Left ventricle myocardium inferior (tissue), 1 donor: ENCODE measurements around the gene SLC22A17. TPM values are rescaled to one million over a fixed set of nuclear protein-coding genes. Genes with fewer than 3 reads are reported as not detected.
A peak's percentile ranks its signal among the peaks of the same experiment; 100 is the strongest.

ENCODE experiments used
- DNase-seq: peaks from one replicate; pipeline ENCODE4 v3.0.0-alpha.2; 2020
- H3K27ac ChIP-seq: fragments of 200-600 bp; replicated peaks from 2 replicates; pipeline ENCODE4 v1.8.0; 2021
- H3K27me3 ChIP-seq: fragments of 200-600 bp; 2 replicates; pipeline ENCODE4 v1.8.0; 2021; ENCODE audit warnings: low read depth
- H3K36me3 ChIP-seq: fragments of 200-600 bp; 2 replicates; pipeline ENCODE4 v1.8.0; 2021
- H3K4me1 ChIP-seq: fragments of 200-600 bp; 2 replicates; pipeline ENCODE4 v1.8.0; 2021
- H3K4me3 ChIP-seq: fragments of 200-600 bp; 2 replicates; pipeline ENCODE4 v1.8.0; 2021; ENCODE audit warnings: mild to moderate bottlenecking, moderate library complexity
- H3K9me3 ChIP-seq: fragments of 200-600 bp; replicated peaks from 2 replicates; pipeline ENCODE4 v1.8.0; 2021
- intact Hi-C: fragments of 100-400 bp; cut with micrococcal nuclease; formaldehyde crosslinking; loops from one replicate; pipeline ENCODE4 v1.11.0; 2022
- total RNA-seq: library from RNA; stranded (reverse); fragmentation: NEBNext Ultra II Directional; extraction: Animal tissue kit (Norgen Biotek cat#: 25700); gene quantifications from one replicate; pipeline ENCODE4 v1.2.1, GENCODE V29; 2021
- TF ChIP-seq, protein P1 (sequence below): fragments of 200-600 bp; IDR thresholded peaks from 2 replicates; pipeline ENCODE4 v1.8.0; 2021; ENCODE audit warnings: antibody characterized with exemption, mild to moderate bottlenecking, borderline replicate concordance
- donor health status: DM: no; HTN: yes; CAD: no; lungs with severe emphysema.

The SLC22A17 gene
- total RNA-seq, 1 donor from 2014 or later: 9.7 TPM

DNA sequence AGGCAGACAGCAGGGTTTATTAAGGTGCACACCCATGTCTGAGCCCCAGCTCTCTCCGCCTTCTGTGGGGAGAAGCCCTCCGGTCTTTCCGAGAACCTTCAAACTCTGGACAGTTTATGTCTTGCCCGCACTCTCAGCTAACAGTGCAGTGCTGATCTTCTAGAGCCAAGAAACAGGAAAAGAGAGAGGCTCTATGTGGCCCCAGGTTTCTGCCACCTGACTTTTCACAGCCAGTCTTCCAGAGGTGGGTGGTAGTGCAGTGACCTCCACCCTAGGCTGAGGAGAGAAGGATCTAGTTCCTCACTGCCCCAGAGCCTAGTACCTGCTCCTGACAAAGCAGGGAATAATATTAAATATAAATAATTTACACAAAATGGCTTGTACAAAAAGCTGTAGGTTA, 4.0 kb upstream of the SLC22A17 start:
- H3K36me3 ChIP-seq: no peaks in the 10 kb centered on the region
- DNase-seq: no peak
- intact Hi-C loops: no loop called here

DNA sequence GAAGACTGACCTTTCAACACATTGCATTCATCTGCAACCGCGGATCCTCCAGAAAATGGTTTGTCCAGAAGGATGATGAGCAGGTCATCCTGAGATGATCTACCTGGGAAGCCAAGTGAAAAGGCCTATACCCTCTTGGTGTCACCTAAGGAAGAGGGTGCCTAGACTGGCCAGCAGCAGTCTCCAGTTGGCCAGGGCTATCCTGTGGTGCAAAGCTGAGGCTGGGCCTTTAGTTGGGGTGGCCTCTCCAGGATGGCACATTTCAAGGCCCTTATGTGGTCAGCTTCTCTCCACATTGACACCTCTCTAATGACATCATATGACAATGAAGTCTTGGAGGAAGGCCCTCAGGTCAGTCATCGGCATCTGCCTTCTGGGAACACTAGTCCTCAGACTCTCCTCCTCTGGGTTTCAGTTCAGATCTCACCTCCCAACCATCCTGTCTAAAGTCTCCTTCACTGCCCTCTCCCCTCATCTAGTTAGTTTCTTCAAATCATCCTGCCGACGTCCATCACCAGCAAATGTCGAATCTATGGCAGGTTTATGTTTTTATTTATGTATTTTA, 3.3 kb upstream of the SLC22A17 start:
- intact Hi-C loops: no loop called here
- H3K27me3 ChIP-seq: peaks cover 10% of the 10 kb centered on the region
- H3K9me3 ChIP-seq: no peaks in the 10 kb centered on the region
- DNase-seq: no peak
- TF ChIP-seq, protein P1, sequence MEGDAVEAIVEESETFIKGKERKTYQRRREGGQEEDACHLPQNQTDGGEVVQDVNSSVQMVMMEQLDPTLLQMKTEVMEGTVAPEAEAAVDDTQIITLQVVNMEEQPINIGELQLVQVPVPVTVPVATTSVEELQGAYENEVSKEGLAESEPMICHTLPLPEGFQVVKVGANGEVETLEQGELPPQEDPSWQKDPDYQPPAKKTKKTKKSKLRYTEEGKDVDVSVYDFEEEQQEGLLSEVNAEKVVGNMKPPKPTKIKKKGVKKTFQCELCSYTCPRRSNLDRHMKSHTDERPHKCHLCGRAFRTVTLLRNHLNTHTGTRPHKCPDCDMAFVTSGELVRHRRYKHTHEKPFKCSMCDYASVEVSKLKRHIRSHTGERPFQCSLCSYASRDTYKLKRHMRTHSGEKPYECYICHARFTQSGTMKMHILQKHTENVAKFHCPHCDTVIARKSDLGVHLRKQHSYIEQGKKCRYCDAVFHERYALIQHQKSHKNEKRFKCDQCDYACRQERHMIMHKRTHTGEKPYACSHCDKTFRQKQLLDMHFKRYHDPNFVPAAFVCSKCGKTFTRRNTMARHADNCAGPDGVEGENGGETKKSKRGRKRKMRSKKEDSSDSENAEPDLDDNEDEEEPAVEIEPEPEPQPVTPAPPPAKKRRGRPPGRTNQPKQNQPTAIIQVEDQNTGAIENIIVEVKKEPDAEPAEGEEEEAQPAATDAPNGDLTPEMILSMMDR: no peak
- no peak overlapping the region for H3K4me3 ChIP-seq
- no peaks in the 10 kb centered on the region for H3K36me3 ChIP-seq
- no peak overlapping the region for H3K27ac ChIP-seq
- H3K4me1 ChIP-seq: peaks cover 30% of the 10 kb centered on the region

More for the DNA sequence above, 4.0 kb upstream of the SLC22A17 start:
- H3K9me3 ChIP-seq: no peaks in the 10 kb centered on the region
- TF ChIP-seq, protein P1: no peak
- H3K27me3 ChIP-seq: peaks cover 6% of the 10 kb centered on the region
- no peak overlapping the region for H3K4me3 ChIP-seq
- no peak overlapping the region for H3K27ac ChIP-seq
- peaks cover 32% of the 10 kb centered on the region for H3K4me1 ChIP-seq

DNA sequence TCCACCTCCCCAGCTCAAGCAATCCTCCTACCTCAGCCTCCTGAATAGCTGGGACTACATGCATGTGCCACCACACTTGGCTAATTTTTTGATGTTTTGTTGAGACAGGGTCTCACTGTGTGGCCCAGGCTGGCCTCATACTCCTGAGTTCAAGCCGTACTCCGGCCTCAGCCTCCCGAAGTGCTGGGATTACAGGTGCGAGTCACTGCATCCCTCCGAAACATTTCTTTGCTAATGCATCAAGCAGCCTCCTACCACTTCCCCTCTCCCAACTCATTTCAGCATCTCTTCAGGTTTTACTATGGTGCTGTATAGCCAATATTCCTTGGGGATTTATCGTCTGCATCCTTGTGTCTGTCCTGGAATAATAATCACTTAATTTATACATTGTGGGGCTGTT, 2.3 kb upstream of the SLC22A17 start:
- H3K9me3 ChIP-seq: no peaks in the 10 kb centered on the region
- no peak overlapping the region for H3K4me3 ChIP-seq
- no peak for DNase-seq
- no peak overlapping the region for H3K27ac ChIP-seq
- TF ChIP-seq, protein P1: no peak
- peaks cover 30% of the 10 kb centered on the region for H3K4me1 ChIP-seq
- H3K27me3 ChIP-seq: peaks cover 10% of the 10 kb centered on the region
- H3K36me3 ChIP-seq: no peaks in the 10 kb centered on the region
- intact Hi-C loops: no loop called here

DNA sequence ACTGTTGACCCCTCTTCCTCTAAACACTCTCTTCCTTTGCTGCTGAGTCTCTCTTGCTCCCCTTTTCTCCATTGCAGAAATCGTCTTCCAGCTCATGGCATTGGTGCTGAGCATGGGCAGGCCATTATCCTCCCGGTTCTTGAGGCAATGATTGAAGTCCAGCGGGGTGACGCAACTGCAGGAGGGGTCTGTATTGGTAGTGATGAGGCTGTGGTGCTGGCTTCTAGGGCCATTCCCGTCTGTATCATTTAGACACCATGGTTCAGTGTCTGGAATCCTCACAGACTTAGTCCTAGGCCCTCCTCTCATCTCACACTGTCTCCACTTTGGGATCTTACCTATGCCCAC, 720 bp upstream of the SLC22A17 start:
- peaks cover 30% of the 10 kb centered on the region for H3K4me1 ChIP-seq
- no peaks in the 10 kb centered on the region for H3K9me3 ChIP-seq
- no peak overlapping the region for H3K4me3 ChIP-seq
- intact Hi-C loops: no loop called here
- no peak overlapping the region for H3K27ac ChIP-seq
- H3K36me3 ChIP-seq: no peaks in the 10 kb centered on the region
- TF ChIP-seq, protein P1: no peak
- DNase-seq: no peak
- peaks cover 10% of the 10 kb centered on the region for H3K27me3 ChIP-seq

DNA sequence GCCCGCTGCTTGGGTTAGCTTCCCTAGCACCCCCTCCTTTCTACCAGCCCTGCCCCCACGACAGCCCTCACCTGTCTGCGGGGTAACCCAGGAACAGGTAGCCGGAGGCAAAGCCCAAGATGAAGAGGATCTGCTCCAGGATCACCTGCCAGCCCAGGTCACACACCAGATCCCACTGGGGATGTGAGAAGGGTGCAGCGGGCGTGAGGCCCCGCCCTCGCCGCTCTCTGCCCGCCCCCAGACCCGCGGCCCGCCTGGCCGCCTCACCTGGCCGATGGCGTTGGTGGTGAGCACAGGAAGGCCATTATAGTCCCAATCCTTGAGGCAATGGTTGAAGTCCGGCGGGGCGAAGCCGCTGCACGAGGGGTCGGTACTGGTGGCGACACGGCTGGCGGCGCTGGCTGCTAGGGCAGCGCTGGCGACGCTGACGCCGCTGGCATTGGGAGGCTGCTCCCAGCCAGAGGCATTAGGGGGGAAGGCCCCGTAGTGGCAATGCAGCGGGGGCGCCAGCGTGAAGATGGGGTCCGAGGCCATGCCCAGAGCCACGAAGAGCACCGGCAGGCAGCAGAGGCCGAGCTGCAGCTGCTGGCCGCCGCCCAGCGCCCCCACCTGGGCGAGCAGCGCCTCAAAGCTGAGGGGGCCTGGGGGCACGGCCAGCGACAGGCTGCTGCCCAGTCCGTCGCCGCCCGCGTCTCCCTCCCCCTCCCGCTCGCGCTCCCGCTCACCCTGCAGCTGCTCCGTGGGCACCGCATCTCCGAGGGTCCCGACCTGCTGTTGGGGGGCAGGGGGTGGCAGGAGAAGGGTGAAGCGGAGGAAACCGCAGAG, 794 bp downstream of the SLC22A17 start:
- Histone ChIP-seq H3K36me3 (no peaks in the 10 kb centered on the region), H3K4me3 (peak overlapping the region; percentile 76), H3K27ac (peak overlapping the region; percentile 50), H3K9me3 (no peaks in the 10 kb centered on the region), H3K27me3 (peaks cover 10% of the 10 kb centered on the region), H3K4me1 (peaks cover 19% of the 10 kb centered on the region)
- DNase-seq: no peak
- TF ChIP-seq, protein P1: no peak
- intact Hi-C loops: no loop called here
